Measurements from ENCODE around the gene REC8. TPM values are rescaled to one million over a fixed set of nuclear protein-coding genes. Genes with fewer than 3 reads are reported as not detected.
A peak's percentile ranks its signal among the peaks of the same experiment; 100 is the strongest.

REC8 gene
- total and polyA plus RNA-seq, 2 of the 13 experiments (the other 11 are each of a cell fraction or from before 2014, with no cell fraction given) = 3.4 to 14.7 TPM

GRCh38 chr14:24160850-24161804 is 10.8 kb upstream of the REC8 start, which contains the start of gene IRF9 (continued):
- TF ChIP-seq MTF1 (CRISPR knock-in tag; IDR thresholded peaks at IDR 0.05) (no peak), ZMYM3 (CRISPR knock-in tag; IDR thresholded peaks at IDR 0.05) (peak; percentile 81), PATZ1 (CRISPR knock-in tag; IDR thresholded peaks at IDR 0.05) (peak; percentile 100), ZNF24 (IDR thresholded peaks at IDR 0.05) (peak; percentile 54; the same call in 1 of the 2 replicates), ZNF737 (CRISPR knock-in tag; IDR thresholded peaks at IDR 0.05; ENCODE audit: borderline replicate concordance) (no peak), KLF12 (CRISPR knock-in tag; IDR thresholded peaks at IDR 0.05; ENCODE audit: borderline replicate concordance) (peak; percentile 95), ZBTB46 (CRISPR knock-in tag; IDR thresholded peaks at IDR 0.05; ENCODE audit: borderline replicate concordance) (no peak), MED1 (CRISPR knock-in tag; IDR thresholded peaks at IDR 0.05) (peak; percentile 98), SNAI1 (CRISPR knock-in tag; IDR thresholded peaks at IDR 0.05; ENCODE audit: borderline replicate concordance) (0 out of 2 replicates have a peak, but pooled peaks have one; percentile 50), THAP7 (CRISPR knock-in tag; IDR thresholded peaks at IDR 0.05) (peak; percentile 96), HIVEP1 (CRISPR knock-in tag; IDR thresholded peaks at IDR 0.05) (peak; percentile 93), HOXA3 (CRISPR knock-in tag; IDR thresholded peaks at IDR 0.05) (peak; percentile 95), HINFP (CRISPR knock-in tag; IDR thresholded peaks at IDR 0.05; ENCODE audit: low read depth) (no peak), MXI1 (IDR thresholded peaks at IDR 0.05; ENCODE audit: borderline replicate concordance, low read depth, low read length) (peak; percentile 99), ZNF160 (CRISPR knock-in tag; IDR thresholded peaks at IDR 0.05) (peak; percentile 43; the same call in 1 of the 2 replicates), SMC3 (IDR thresholded peaks at IDR 0.05; ENCODE audit: low read length) (peak; percentile 95), ZBTB34 (CRISPR knock-in tag; IDR thresholded peaks at IDR 0.05) (peak; percentile 69; the same call in 1 of the 2 replicates), ZBTB44 (CRISPR knock-in tag; IDR thresholded peaks at IDR 0.05) (peak; percentile 98)

All from HepG2 (cell line).